Prostate gland (tissue), 2 donors: ENCODE results near the gene SCFD2.

Experiments
- CTCF ChIP-seq, 4 experiments: fragments of 200-600 bp in 2 of 4; fragments of 450-650 bp in 2 of 4; sonication (generic) in 2 of 4; IDR thresholded peaks; 1 replicate in 3 of 4; 2 replicates in 1 of 4; pipeline ENCODE4 v1.5.1; 2016 to 2019; ENCODE audit warnings: antibody characterized with exemption in 4 of 4, mild to moderate bottlenecking in 2 of 4, moderate library complexity in 2 of 4
- POLR2A ChIP-seq: fragments of 450-650 bp; IDR thresholded peaks from one replicate; pipeline ENCODE4 v1.6.1; 2016; ENCODE audit warnings: antibody characterized with exemption, mild to moderate bottlenecking

GRCh38 chr4:53196882-53197771 is 168.7 kb downstream of the SCFD2 start:
- TF ChIP-seq CTCF (IDR thresholded peaks at IDR 0.05) (peak; percentile 64 to 84 (median 74)), POLR2A (no peak)
